ENCODE measurements around the gene DNAJC18.

Gene DNAJC18

DNA sequence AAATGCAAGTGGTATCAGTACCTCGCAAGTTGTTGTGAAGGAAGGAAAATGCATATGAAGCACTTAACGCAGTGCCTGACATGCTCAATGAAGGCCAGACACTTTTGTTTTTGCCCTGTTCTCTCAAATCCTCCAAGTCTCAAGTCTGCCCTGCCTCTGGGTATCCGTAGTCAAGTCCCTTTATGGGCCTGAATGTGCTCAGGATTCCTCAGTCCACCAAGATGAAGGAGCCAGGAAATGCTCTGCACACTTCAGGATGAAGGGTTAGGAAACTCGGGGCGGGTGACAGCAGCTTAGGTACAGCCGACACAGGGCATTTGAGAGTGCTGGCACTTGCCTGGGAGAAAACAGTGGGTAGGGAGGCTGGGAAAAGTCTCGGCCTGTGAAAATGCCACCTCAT, 21.9 kb upstream of the DNAJC18 start:
- H3K27me3 ChIP-seq (ENCODE audit: insufficient read depth, low read length, poor library complexity): no peaks in the 10 kb centered on the region
- H3K27ac ChIP-seq (ENCODE audit: low read length): no peak overlapping the region

DNA sequence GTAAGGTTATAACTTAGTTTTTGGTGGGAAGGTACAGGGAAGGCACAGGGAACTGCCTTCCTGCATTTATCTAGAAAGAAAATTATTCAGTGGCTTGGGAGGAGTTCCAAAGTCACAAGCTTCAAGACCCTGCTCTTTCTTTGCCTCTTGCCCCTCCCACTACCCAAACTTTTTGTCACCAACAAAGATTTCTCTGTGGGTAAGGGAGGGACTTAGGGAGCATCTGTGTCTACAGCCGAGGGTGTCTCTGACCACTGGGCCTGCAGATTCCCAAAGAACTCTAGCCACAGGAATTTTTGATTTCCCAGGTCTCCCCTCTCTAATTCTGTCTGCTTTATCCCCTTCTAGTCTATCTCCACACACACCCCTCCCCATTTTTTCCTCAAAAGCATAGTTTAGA, 21.1 kb upstream of the DNAJC18 start:
- no peaks in the 10 kb centered on the region for H3K36me3 ChIP-seq (ENCODE audit: insufficient read depth, low read length)
- no peak overlapping the region for H2AFZ ChIP-seq (ENCODE audit: low read depth, low read length)
- no peak overlapping the region for H3K9ac ChIP-seq (ENCODE audit: low read depth, low read length)

More for the DNA sequence above, 21.9 kb upstream of the DNAJC18 start:
- Histone ChIP-seq H4K20me1 (ENCODE audit: insufficient read depth, low read length) (no peaks in the 10 kb centered on the region), H3K4me3 (ENCODE audit: low read depth in 1 of 2, low read length in 2 of 2) (no peak overlapping the region), H3K4me2 (ENCODE audit: insufficient read depth, low read length) (no peak overlapping the region), H3K36me3 (ENCODE audit: insufficient read depth, low read length) (no peaks in the 10 kb centered on the region), H3K4me1 (ENCODE audit: insufficient read depth, low read length) (peaks cover 26% of the 10 kb centered on the region), H3K79me2 (ENCODE audit: insufficient read depth, low read length) (no peaks in the 10 kb centered on the region), H3K9ac (ENCODE audit: low read depth, low read length) (no peak overlapping the region), H3K9me3 (ENCODE audit: insufficient read depth, low read length, severe bottlenecking) (no peaks in the 10 kb centered on the region), H2AFZ (ENCODE audit: low read depth, low read length) (no peak overlapping the region)
- TF ChIP-seq, protein P1, sequence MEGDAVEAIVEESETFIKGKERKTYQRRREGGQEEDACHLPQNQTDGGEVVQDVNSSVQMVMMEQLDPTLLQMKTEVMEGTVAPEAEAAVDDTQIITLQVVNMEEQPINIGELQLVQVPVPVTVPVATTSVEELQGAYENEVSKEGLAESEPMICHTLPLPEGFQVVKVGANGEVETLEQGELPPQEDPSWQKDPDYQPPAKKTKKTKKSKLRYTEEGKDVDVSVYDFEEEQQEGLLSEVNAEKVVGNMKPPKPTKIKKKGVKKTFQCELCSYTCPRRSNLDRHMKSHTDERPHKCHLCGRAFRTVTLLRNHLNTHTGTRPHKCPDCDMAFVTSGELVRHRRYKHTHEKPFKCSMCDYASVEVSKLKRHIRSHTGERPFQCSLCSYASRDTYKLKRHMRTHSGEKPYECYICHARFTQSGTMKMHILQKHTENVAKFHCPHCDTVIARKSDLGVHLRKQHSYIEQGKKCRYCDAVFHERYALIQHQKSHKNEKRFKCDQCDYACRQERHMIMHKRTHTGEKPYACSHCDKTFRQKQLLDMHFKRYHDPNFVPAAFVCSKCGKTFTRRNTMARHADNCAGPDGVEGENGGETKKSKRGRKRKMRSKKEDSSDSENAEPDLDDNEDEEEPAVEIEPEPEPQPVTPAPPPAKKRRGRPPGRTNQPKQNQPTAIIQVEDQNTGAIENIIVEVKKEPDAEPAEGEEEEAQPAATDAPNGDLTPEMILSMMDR (IDR thresholded peaks at IDR 0.05; ENCODE audit: borderline replicate concordance, extremely low read depth, low read length, poor library complexity, severe bottlenecking): no peak
- no peak for TF ChIP-seq EZH2 (IDR thresholded peaks at IDR 0.05; ENCODE audit: borderline replicate concordance, low read depth, low read length, severe bottlenecking)
- no peak for ATAC-seq (ENCODE audit: insufficient read depth, low read depth)
- no peak for DNase-seq

DNA sequence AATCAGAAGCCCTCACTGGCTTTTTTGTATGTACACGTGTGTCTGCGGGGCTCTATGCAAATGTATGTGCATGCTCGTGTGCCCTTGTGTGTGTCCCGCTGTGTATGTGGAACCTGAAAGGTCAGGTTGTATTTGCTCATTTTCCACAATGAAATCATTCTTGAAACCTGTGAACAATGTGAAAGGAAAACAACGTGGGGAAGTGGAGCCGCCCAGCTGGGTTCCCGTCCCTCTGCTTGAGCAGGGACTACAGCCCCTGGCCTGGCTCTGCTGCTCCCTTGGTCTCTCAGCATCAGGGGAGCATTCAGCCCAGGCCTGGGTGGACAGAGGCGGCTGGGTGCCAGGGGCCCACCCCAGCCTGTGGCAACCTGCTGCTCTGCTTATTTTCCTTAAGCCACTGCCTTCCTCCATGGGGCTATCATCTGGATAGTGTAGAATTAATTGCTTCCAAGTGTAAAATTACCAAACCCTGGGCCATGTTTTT, 20.2 kb upstream of the DNAJC18 start:
- TF ChIP-seq, protein P1 (IDR thresholded peaks at IDR 0.05; ENCODE audit: borderline replicate concordance, extremely low read depth, low read length, poor library complexity, severe bottlenecking): no peak
- no peak for TF ChIP-seq EZH2 (IDR thresholded peaks at IDR 0.05; ENCODE audit: borderline replicate concordance, low read depth, low read length, severe bottlenecking)
- no peaks in the 10 kb centered on the region for H3K9me3 ChIP-seq (ENCODE audit: insufficient read depth, low read length, severe bottlenecking)
- no peaks in the 10 kb centered on the region for H3K27me3 ChIP-seq (ENCODE audit: insufficient read depth, low read length, poor library complexity)
- ATAC-seq (ENCODE audit: insufficient read depth, low read depth) (no peak), DNase-seq (no peak)
- no peaks in the 10 kb centered on the region for H3K36me3 ChIP-seq (ENCODE audit: insufficient read depth, low read length)
- H2AFZ ChIP-seq (ENCODE audit: low read depth, low read length): peak overlapping the region; percentile 8; the same call in 1 of the 2 replicates
- no peak overlapping the region; a peak in 1 of 4 replicates for H3K4me3 ChIP-seq (ENCODE audit: low read depth in 1 of 2, low read length in 2 of 2)
- H3K79me2 ChIP-seq (ENCODE audit: insufficient read depth, low read length): no peaks in the 10 kb centered on the region
- peak overlapping the region; percentile 87 for H3K27ac ChIP-seq (ENCODE audit: low read length)
- H4K20me1 ChIP-seq (ENCODE audit: insufficient read depth, low read length): no peaks in the 10 kb centered on the region
- peak overlapping the region; percentile 48 for H3K4me2 ChIP-seq (ENCODE audit: insufficient read depth, low read length)
- H3K4me1 ChIP-seq (ENCODE audit: insufficient read depth, low read length): peaks cover 26% of the 10 kb centered on the region
- peak overlapping the region; percentile 11 for H3K9ac ChIP-seq (ENCODE audit: low read depth, low read length)

More for the DNA sequence above, 21.1 kb upstream of the DNAJC18 start:
- no peak overlapping the region for H3K4me3 ChIP-seq (ENCODE audit: low read depth in 1 of 2, low read length in 2 of 2)
- peaks cover 26% of the 10 kb centered on the region for H3K4me1 ChIP-seq (ENCODE audit: insufficient read depth, low read length)
- H3K27ac ChIP-seq (ENCODE audit: low read length): no peak overlapping the region
- DNase-seq: no peak
- no peak overlapping the region for H3K4me2 ChIP-seq (ENCODE audit: insufficient read depth, low read length)
- H3K79me2 ChIP-seq (ENCODE audit: insufficient read depth, low read length): no peaks in the 10 kb centered on the region
- H4K20me1 ChIP-seq (ENCODE audit: insufficient read depth, low read length): no peaks in the 10 kb centered on the region
- no peaks in the 10 kb centered on the region for H3K9me3 ChIP-seq (ENCODE audit: insufficient read depth, low read length, severe bottlenecking)
- H3K27me3 ChIP-seq (ENCODE audit: insufficient read depth, low read length, poor library complexity): no peaks in the 10 kb centered on the region
- no peak for ATAC-seq (ENCODE audit: insufficient read depth, low read depth)
- TF ChIP-seq, protein P1 (IDR thresholded peaks at IDR 0.05; ENCODE audit: borderline replicate concordance, extremely low read depth, low read length, poor library complexity, severe bottlenecking): no peak
- TF ChIP-seq EZH2 (IDR thresholded peaks at IDR 0.05; ENCODE audit: borderline replicate concordance, low read depth, low read length, severe bottlenecking): no peak
